ENCODE measurements around the gene CASK. TPM values are rescaled to one million over a fixed set of nuclear protein-coding genes. Genes with fewer than 3 reads are reported as not detected.

CASK gene
- total RNA-seq, 2 donors from 2014 or later = 19.7 to 20.4 TPM

- Histone ChIP-seq H3K36me3 (no peaks in the 10 kb centered on the region), H3K4me1 (replicated peaks) (no peaks in the 10 kb centered on the region), H3K27ac (no peak overlapping the region), H3K27me3 (replicated peaks; ENCODE audit: insufficient read depth) (no peaks in the 10 kb centered on the region), H3K9me3 (no peaks in the 10 kb centered on the region), H3K4me3 (no peak overlapping the region)
- no peak for DNase-seq (ENCODE audit: low spot score)
- WGBS = 88% methylated on average over 2 of the region's 2 CpGs
- TF ChIP-seq POLR2AphosphoS5 (IDR thresholded peaks at IDR 0.05) (no peak), POLR2A (IDR thresholded peaks at IDR 0.05) (no peak), CTCF (IDR thresholded peaks at IDR 0.05) (no peak)
- intact Hi-C loops (cut with DNase I) = no loop called here
These were observed 319.2 kb downstream of the CASK start for GRCh38 chrX:41604177-41604576.

- Histone ChIP-seq H3K4me1 (replicated peaks) (no peaks in the 10 kb centered on the region), H3K9me3 (no peaks in the 10 kb centered on the region), H3K4me3 (no peak overlapping the region), H3K27me3 (replicated peaks; ENCODE audit: insufficient read depth) (no peaks in the 10 kb centered on the region), H3K27ac (no peak overlapping the region), H3K36me3 (no peaks in the 10 kb centered on the region)
- intact Hi-C loops (cut with DNase I) = no loop called here
- TF ChIP-seq POLR2AphosphoS5 (IDR thresholded peaks at IDR 0.05) (no peak), POLR2A (IDR thresholded peaks at IDR 0.05) (no peak), CTCF (IDR thresholded peaks at IDR 0.05) (no peak)
- DNase-seq (ENCODE audit: low spot score) = no peak
- WGBS = 80% methylated on average over 1 of the region's 1 CpG
These were observed 319.8 kb downstream of the CASK start for GRCh38 chrX:41603596-41603995.

- no peak overlapping the region for H3K4me3 ChIP-seq
- intact Hi-C loops (cut with DNase I) = no loop called here
- TF ChIP-seq POLR2AphosphoS5 (IDR thresholded peaks at IDR 0.05) (no peak), POLR2A (IDR thresholded peaks at IDR 0.05) (no peak), CTCF (IDR thresholded peaks at IDR 0.05) (no peak)
- 97% methylated on average over 2 of the region's 2 CpGs for WGBS
- H3K4me1 ChIP-seq (replicated peaks) = no peaks in the 10 kb centered on the region
- H3K27me3 ChIP-seq (replicated peaks; ENCODE audit: insufficient read depth) = no peaks in the 10 kb centered on the region
- H3K36me3 ChIP-seq = no peaks in the 10 kb centered on the region
- no peaks in the 10 kb centered on the region for H3K9me3 ChIP-seq
- no peak overlapping the region for H3K27ac ChIP-seq
- no peak for DNase-seq (ENCODE audit: low spot score)
These were observed 320.5 kb downstream of the CASK start for GRCh38 chrX:41602816-41603345.

- H3K36me3 ChIP-seq = no peaks in the 10 kb centered on the region
- intact Hi-C loops (cut with DNase I) = no loop called here
- DNase-seq (ENCODE audit: low spot score) = no peak
- H3K9me3 ChIP-seq = no peaks in the 10 kb centered on the region
- no peak overlapping the region for H3K27ac ChIP-seq
- H3K27me3 ChIP-seq (replicated peaks; ENCODE audit: insufficient read depth) = no peaks in the 10 kb centered on the region
- no peaks in the 10 kb centered on the region for H3K4me1 ChIP-seq (replicated peaks)
- WGBS = 44% methylated on average over 2 of the region's 2 CpGs
- no peak overlapping the region for H3K4me3 ChIP-seq
- TF ChIP-seq CTCF (IDR thresholded peaks at IDR 0.05) (no peak), POLR2A (IDR thresholded peaks at IDR 0.05) (no peak), POLR2AphosphoS5 (IDR thresholded peaks at IDR 0.05) (no peak)
These were observed 323.1 kb downstream of the CASK start for GRCh38 chrX:41600291-41600690.

- Histone ChIP-seq H3K27ac (no peak overlapping the region), H3K4me1 (replicated peaks) (no peaks in the 10 kb centered on the region), H3K36me3 (no peaks in the 10 kb centered on the region), H3K27me3 (replicated peaks; ENCODE audit: insufficient read depth) (no peaks in the 10 kb centered on the region), H3K9me3 (no peaks in the 10 kb centered on the region), H3K4me3 (no peak overlapping the region)
- intact Hi-C loops (cut with DNase I) = no loop called here
- TF ChIP-seq POLR2A (IDR thresholded peaks at IDR 0.05) (no peak), POLR2AphosphoS5 (IDR thresholded peaks at IDR 0.05) (no peak), CTCF (IDR thresholded peaks at IDR 0.05) (no peak)
- WGBS = 68% methylated on average over 1 of the region's 1 CpG
- DNase-seq (ENCODE audit: low spot score) = no peak
These were observed 323.8 kb downstream of the CASK start for GRCh38 chrX:41599507-41599906.

Measured in prostate gland (tissue), 2 donors.